GM19193 (cell line): ENCODE data around the gene PRM1.

Source experiments
- POLR2A ChIP-seq: IDR thresholded peaks from 4 replicates; pipeline ENCODE4 v1.6.1; 2011; ENCODE audit not compliant: insufficient read depth, insufficient read length; ENCODE audit errors: extremely low read depth

Gene PRM1

GRCh38 chr16:11231367-11231970 lies 49.7 kb downstream of the PRM1 start:
- no peak for TF ChIP-seq POLR2A
